ENCODE measurements around the gene CFLAR. TPM values are rescaled to one million over a fixed set of nuclear protein-coding genes. Genes with fewer than 3 reads are reported as not detected.
"Not testable (repeated sequence)": the region's sequence is repeated elsewhere in the genome, so short reads cannot be mapped to it uniquely, and the experiment has no call there.

Gene CFLAR
- total RNA-seq, 2 donors from 2014 or later = 221 to 223 TPM

DNA sequence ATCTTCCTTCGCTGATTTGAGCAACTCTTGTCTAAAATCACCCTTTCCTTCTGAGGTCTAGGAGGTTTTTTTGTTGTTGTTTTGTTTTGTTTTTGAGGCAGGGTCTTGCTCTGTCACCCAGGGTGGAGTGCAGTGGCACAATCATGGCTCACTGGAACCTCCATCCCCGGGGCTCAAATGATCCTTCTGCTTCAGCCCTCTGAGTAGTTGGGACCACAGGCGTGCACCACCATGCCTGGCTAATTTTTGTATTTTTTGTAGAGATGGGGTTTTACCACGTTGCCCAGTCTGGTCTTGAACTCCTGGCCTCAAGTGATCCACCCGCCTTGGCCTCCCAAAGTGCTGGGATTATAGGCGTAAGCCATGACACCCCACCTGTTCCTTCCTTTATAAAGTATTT is 68.3 kb downstream of the CFLAR start:
- H3K36me3 Mint-ChIP-seq (ENCODE audit: low read depth); H3K27me3 Mint-ChIP-seq; DNase-seq; H3K9me3 ChIP-seq (ENCODE audit: control insufficient read depth, low read length, poor library complexity, severe bottlenecking); ATAC-seq: not testable (repeated sequence)
- Mint-ChIP-seq H3K4me1 (peaks cover 44% of the 10 kb centered on the region), H3K27ac (peak overlapping the region; percentile 95), H3K4me3 (peak overlapping the region; percentile 95)

DNA sequence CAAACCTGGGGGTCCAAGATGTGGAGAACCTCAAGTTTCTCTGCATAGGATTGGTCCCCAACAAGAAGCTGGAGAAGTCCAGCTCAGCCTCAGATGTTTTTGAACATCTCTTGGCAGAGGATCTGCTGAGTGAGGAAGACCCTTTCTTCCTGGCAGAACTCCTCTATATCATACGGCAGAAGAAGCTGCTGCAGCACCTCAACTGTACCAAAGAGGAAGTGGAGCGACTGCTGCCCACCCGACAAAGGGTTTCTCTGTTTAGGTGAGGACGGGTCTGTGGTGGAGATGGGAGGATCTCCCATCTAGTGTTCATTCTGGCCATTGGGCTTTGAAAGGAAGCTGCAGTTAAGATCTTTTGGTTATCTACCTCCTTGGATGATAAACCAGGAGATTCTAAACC is 69.9 kb downstream of the CFLAR start:
- no peak for DNase-seq
- Mint-ChIP-seq H3K27me3 (no peaks in the 10 kb centered on the region), H3K4me1 (peaks cover 42% of the 10 kb centered on the region), H3K4me3 (peak overlapping the region; percentile 95), H3K27ac (peak overlapping the region; percentile 95), H3K36me3 (ENCODE audit: low read depth) (no peaks in the 10 kb centered on the region)
- H3K9me3 ChIP-seq (ENCODE audit: control insufficient read depth, low read length, poor library complexity, severe bottlenecking) = peaks cover 3% of the 10 kb centered on the region
- ATAC-seq = no peak

DNA sequence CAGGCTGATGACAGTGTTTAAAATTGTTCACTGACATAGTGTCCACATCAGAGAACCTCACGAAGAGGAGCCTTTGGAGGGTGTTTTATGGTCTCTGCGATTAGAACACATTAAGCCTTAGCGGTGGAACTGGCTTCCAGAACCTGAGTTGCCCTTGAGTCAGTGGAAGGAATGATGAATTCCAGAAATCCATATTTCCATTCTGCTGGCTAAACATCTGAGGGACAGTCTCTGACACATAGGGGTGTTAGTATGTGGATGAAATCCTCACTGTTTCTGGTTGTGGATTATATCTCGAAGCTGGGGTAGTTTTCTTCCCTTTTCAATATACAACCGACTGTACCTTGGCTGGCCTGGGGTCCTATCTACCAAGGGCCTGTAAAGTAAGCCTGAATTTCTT is 71.0 kb downstream of the CFLAR start:
- no peak for DNase-seq
- peaks cover 3% of the 10 kb centered on the region for H3K9me3 ChIP-seq (ENCODE audit: control insufficient read depth, low read length, poor library complexity, severe bottlenecking)
- ATAC-seq = no peak
- Mint-ChIP-seq H3K36me3 (ENCODE audit: low read depth) (no peaks in the 10 kb centered on the region), H3K27me3 (no peaks in the 10 kb centered on the region), H3K4me1 (peaks cover 52% of the 10 kb centered on the region), H3K4me3 (peak overlapping the region; percentile 0), H3K27ac (no peak overlapping the region)

DNA sequence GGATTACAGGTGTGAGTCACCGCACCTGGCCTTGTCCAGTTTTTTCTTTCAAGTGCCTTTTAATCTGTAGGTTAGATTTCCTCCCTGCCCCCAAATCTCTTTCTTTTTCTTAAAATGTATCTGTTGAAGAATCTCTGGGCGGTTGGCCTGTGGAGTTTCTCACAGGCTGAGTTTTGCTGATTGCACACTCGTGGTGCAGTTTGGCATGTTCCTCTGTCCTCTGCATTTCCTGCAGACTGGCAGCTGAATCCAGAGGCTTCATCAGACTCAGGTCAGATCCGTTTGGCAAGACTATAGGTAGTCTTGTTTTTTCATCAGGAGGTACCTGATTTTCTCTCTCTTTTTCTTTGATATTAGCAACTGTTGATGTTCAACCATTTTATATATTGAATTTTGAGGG is 72.5 kb downstream of the CFLAR start:
- peak overlapping the region; percentile 78 for H3K27ac Mint-ChIP-seq
- no peak overlapping the region for H3K4me3 Mint-ChIP-seq
- ATAC-seq (no peak), DNase-seq (no peak)
- no peaks in the 10 kb centered on the region for H3K27me3 Mint-ChIP-seq
- peaks cover 3% of the 10 kb centered on the region for H3K9me3 ChIP-seq (ENCODE audit: control insufficient read depth, low read length, poor library complexity, severe bottlenecking)
- peaks cover 53% of the 10 kb centered on the region for H3K4me1 Mint-ChIP-seq
- no peaks in the 10 kb centered on the region for H3K36me3 Mint-ChIP-seq (ENCODE audit: low read depth)

DNA sequence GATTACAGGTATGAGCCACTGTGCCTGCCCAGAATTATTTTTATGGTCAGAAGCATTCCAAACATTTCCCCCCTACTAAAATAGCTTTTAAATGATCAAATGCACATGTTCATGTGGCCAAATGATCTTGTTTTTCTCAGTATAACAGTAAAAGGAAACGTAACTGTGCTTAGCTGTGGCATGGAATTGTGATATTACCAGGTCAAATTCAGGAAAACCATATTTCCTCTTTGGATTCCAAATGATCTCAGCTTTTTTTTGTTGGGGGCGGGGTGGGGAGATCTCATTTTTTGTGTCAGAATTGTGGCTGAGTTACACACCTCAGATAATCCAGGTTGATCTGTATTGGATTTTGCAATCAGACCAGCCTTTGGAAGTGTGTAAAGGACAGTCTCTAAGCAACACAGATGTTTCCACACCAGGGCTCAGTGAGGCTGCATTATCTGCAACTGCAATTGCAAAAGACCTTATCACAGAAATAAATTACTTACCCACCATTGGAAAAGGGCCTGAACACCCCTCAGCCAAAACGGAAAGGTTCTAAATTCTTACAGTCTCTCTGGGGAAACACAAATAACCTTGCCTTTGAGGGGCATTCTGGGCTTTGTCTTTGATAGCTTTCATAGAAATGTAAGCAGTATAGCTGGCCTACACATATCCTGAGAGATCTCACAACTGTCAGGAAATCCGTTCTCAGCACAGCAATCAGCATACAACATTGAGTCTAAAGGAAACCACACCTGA is 75.3 kb downstream of the CFLAR start:
- Mint-ChIP-seq H3K27me3 (no peaks in the 10 kb centered on the region), H3K4me3 (peak overlapping the region; percentile 80), H3K36me3 (ENCODE audit: low read depth) (no peaks in the 10 kb centered on the region), H3K4me1 (peaks cover 47% of the 10 kb centered on the region), H3K27ac (peak overlapping the region; percentile 93)
- ATAC-seq (peak; percentile 92), DNase-seq (no peak)
- H3K9me3 ChIP-seq (ENCODE audit: control insufficient read depth, low read length, poor library complexity, severe bottlenecking) = peaks cover 3% of the 10 kb centered on the region

DNA sequence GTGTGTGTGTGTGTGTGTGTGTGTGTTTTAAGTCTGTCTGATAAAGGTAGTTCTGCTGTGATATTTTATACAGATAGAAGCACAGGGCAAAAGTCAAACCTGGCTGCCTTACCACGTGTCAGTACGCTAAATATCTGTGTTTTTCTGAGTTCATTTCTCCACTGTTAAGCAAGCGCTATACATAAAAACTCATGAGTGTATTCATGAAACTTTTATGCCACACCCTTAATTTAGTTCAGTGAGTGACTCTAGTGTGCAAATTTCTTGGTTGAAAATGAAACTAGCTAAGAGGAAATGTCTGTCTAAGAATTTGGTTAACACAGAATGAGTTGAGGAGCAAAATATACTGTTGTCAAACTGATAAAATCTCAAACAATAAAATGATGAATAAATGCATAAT is 78.1 kb downstream of the CFLAR start:
- Mint-ChIP-seq H3K36me3 (ENCODE audit: low read depth) (peaks cover 6% of the 10 kb centered on the region), H3K27me3 (no peaks in the 10 kb centered on the region), H3K4me3 (peak overlapping the region; percentile 74), H3K27ac (peak overlapping the region; percentile 93), H3K4me1 (peaks cover 42% of the 10 kb centered on the region)
- H3K9me3 ChIP-seq (ENCODE audit: control insufficient read depth, low read length, poor library complexity, severe bottlenecking) = no peaks in the 10 kb centered on the region
- ATAC-seq = peak; percentile 57
- DNase-seq = no peak

DNA sequence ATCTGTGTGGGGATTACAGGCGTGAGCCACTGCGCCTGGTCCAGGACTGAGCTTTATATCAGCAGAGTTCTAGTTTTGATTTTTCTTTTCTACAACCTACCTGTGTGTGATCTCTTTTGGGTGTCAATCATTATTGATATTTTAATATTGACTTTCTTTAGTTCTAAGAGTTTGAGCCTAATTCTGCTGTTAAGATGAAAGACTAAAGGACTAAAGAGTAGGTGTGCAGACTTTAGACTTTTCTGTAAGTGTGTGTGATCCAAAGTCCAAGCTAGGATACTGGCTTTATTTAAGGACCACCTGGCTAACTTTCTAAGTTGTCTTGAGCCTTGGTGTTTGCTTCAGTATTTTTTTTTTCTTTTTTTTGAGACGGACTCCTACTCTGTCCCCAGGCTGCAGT is 79.4 kb downstream of the CFLAR start:
- Mint-ChIP-seq H3K27ac (peak overlapping the region; percentile 93), H3K4me3 (no peak overlapping the region), H3K4me1 (peaks cover 43% of the 10 kb centered on the region), H3K36me3 (ENCODE audit: low read depth) (peaks cover 6% of the 10 kb centered on the region), H3K27me3 (no peaks in the 10 kb centered on the region)
- H3K9me3 ChIP-seq (ENCODE audit: control insufficient read depth, low read length, poor library complexity, severe bottlenecking) = no peaks in the 10 kb centered on the region
- ATAC-seq (no peak), DNase-seq (no peak)

DNA sequence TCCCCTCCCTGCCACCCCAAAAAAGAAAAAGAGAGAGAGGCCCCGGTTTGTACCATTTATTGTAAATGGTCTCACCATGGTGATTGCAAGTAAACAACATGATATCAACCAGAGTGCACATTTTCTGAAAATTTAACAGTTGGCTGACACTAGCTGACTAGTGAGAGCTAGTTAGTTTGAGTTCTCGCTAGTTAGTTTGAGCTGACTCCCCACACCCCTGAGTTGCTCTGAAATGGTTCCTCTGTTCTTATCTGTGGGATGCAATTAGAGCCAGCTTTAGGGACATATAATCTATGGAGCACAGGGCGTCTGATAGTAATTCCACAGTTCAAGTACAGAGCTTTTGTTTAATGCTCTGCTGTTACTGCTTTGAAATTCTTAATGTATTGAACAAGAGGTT is 80.0 kb downstream of the CFLAR start:
- H3K9me3 ChIP-seq (ENCODE audit: control insufficient read depth, low read length, poor library complexity, severe bottlenecking) = no peaks in the 10 kb centered on the region
- DNase-seq (no peak), ATAC-seq (no peak)
- no peaks in the 10 kb centered on the region for H3K27me3 Mint-ChIP-seq
- peak overlapping the region; percentile 93 for H3K27ac Mint-ChIP-seq
- peaks cover 41% of the 10 kb centered on the region for H3K4me1 Mint-ChIP-seq
- H3K36me3 Mint-ChIP-seq (ENCODE audit: low read depth) = peaks cover 6% of the 10 kb centered on the region
- H3K4me3 Mint-ChIP-seq = no peak overlapping the region

DNA sequence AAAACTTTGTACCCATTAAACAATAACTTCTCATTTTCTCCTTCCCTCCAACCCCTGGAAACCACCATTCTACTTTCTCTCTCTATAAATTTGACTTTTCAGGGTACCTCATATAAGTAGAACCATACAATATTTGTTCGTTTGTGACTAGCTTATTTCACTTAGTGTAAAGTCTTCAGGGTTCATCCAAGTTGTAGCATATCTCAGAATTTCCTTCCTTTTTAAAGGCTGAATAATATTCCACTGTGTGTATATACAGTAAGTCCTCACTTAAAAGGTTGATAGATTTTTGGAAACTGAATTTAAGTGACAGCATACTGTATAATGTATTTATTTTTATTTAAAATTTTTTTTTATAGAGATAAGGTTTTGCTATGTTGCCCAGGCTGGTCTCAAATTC is 80.8 kb downstream of the CFLAR start:
- Mint-ChIP-seq H3K27ac (peak overlapping the region; percentile 93), H3K27me3 (no peaks in the 10 kb centered on the region), H3K36me3 (ENCODE audit: low read depth) (peaks cover 6% of the 10 kb centered on the region), H3K4me3 (no peak overlapping the region), H3K4me1 (peaks cover 37% of the 10 kb centered on the region)
- no peaks in the 10 kb centered on the region for H3K9me3 ChIP-seq (ENCODE audit: control insufficient read depth, low read length, poor library complexity, severe bottlenecking)
- ATAC-seq = no peak
- no peak for DNase-seq

DNA sequence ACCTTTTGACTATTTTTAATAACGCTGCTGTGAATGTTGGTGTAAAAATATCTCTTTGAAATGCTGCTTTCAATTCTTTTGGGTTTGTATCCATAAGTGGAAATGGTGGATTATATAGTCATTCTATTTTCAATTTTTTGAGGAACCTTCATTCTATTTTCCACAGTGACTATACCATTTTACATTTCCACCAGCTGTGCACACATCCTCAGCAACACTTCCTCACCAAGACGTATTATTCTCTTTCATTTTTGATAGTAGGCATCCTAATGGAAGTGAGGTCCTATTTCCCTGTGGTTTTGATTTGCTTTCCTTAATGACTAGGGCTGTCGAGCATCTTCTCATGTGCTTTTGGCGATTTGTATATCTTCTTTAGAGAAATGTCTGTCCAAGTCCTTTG is 81.8 kb downstream of the CFLAR start:
- no peak for DNase-seq
- H3K4me1 Mint-ChIP-seq = peaks cover 31% of the 10 kb centered on the region
- no peaks in the 10 kb centered on the region for H3K9me3 ChIP-seq (ENCODE audit: control insufficient read depth, low read length, poor library complexity, severe bottlenecking)
- ATAC-seq = no peak
- no peaks in the 10 kb centered on the region for H3K27me3 Mint-ChIP-seq
- no peak overlapping the region for H3K4me3 Mint-ChIP-seq
- peaks cover 6% of the 10 kb centered on the region for H3K36me3 Mint-ChIP-seq (ENCODE audit: low read depth)
- no peak overlapping the region for H3K27ac Mint-ChIP-seq

DNA sequence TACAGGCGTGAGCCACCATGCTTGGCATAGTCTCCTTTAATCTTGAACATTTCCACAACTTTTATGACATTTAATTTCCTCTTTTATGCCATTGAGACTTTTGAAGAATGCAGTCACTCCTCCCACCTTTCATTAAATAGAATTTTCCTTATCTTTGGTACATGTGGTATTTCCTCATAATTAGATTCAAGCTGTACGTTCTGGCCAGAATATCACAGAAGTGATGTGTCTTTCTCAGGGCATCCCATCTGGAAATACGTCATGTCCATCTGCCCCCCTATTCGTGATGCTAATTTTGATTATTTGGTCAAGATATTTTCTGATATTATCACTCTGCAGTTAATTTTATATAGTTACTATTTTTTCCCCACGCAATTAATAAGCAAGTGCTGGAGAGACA is 83.9 kb downstream of the CFLAR start:
- DNase-seq = no peak
- peaks cover 20% of the 10 kb centered on the region for H3K4me1 Mint-ChIP-seq
- no peak for ATAC-seq
- H3K4me3 Mint-ChIP-seq = no peak overlapping the region
- peak overlapping the region; percentile 19 for H3K27ac Mint-ChIP-seq
- no peaks in the 10 kb centered on the region for H3K9me3 ChIP-seq (ENCODE audit: control insufficient read depth, low read length, poor library complexity, severe bottlenecking)
- H3K36me3 Mint-ChIP-seq (ENCODE audit: low read depth) = peaks cover 6% of the 10 kb centered on the region
- H3K27me3 Mint-ChIP-seq = no peaks in the 10 kb centered on the region

DNA sequence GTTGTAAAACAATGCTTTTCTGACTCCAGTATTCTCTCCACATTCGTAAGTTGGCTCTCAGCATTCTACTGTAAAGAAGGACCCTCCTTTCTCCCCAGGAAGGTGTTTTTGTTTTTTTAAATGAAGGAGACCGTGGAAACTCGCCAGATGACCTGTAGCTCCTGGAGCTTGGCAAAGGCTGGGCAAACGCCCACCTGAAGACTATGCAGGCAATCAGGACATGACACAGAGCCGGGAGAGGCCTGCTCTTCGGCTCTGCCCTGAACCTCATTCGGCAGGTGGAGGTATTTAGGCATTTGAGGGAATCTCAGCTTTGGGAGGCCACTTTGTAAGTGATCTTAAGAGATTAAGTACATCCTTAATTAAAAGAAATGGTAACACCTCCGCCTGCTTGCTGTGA is 84.4 kb downstream of the CFLAR start:
- no peak overlapping the region for H3K4me3 Mint-ChIP-seq
- H3K9me3 ChIP-seq (ENCODE audit: control insufficient read depth, low read length, poor library complexity, severe bottlenecking) = no peaks in the 10 kb centered on the region
- DNase-seq (no peak), ATAC-seq (no peak)
- H3K27me3 Mint-ChIP-seq = no peaks in the 10 kb centered on the region
- H3K36me3 Mint-ChIP-seq (ENCODE audit: low read depth) = peaks cover 6% of the 10 kb centered on the region
- H3K27ac Mint-ChIP-seq = peak overlapping the region; percentile 19
- H3K4me1 Mint-ChIP-seq = peaks cover 19% of the 10 kb centered on the region

DNA sequence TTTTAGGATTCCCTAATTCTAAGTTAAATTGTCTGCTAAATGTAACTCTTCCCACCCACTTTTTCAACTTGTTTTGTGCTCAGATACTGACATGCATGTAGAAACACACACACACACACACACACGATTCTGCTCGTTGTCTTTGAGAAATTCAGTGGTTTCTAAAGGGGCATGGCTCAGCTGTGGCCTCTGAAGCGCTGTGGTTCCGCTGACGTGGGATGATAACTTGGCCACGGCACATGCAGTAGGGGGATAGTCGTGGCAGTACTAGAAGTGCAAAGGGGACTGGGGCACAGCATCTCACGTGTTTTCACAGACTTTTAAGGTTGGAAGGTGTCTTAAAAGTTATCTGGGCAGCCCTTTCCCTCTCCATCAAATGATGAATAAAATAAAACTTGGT is 85.4 kb downstream of the CFLAR start:
- no peak for ATAC-seq
- Mint-ChIP-seq H3K36me3 (ENCODE audit: low read depth) (peaks cover 9% of the 10 kb centered on the region), H3K27ac (no peak overlapping the region), H3K27me3 (no peaks in the 10 kb centered on the region), H3K4me3 (no peak overlapping the region), H3K4me1 (peaks cover 14% of the 10 kb centered on the region)
- no peaks in the 10 kb centered on the region for H3K9me3 ChIP-seq (ENCODE audit: control insufficient read depth, low read length, poor library complexity, severe bottlenecking)
- no peak for DNase-seq

DNA sequence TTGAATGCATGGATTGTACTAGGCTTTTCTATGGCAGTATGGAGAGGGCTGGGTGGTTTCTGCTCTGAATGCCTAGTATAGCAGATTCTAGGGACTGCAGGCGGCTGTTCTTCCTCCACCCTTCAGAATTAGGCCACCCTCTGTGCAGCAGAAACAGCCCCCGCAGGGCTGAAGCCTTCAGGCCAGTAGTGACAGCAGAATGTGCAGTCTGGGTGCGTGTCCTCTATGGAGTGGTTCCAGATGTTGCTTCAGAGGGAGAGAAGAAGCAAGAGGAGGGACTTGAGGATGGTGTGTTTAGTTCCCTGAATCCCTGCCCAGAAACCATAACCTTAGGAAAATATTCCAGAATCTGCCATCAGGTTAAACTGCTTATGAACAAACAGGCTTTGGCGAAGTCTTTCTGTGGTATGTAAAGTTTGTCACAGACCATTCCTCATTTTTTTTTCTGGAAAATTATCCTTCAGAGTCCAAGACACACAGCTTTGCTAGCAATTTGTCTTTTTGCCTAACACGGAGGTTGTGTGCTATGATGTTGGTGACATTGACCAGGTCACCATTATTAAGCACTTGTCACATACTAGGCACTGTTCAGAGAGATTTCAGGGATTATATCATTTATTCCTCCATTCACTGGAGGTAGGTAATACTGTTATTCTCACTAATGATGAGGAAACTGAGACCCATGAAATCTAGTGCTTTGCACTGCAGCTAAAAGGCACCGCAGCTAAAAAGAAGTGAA is 88.1 kb downstream of the CFLAR start:
- peak overlapping the region; percentile 36 for H3K4me3 Mint-ChIP-seq
- H3K9me3 ChIP-seq (ENCODE audit: control insufficient read depth, low read length, poor library complexity, severe bottlenecking) = no peaks in the 10 kb centered on the region
- peaks cover 11% of the 10 kb centered on the region for H3K4me1 Mint-ChIP-seq
- ATAC-seq (no peak), DNase-seq (no peak)
- no peaks in the 10 kb centered on the region for H3K27me3 Mint-ChIP-seq
- H3K27ac Mint-ChIP-seq = peak overlapping the region; percentile 53
- H3K36me3 Mint-ChIP-seq (ENCODE audit: low read depth) = peaks cover 2% of the 10 kb centered on the region

Measured in T-helper 17 cell (primary cell).